GM12878 (cell line): ENCODE results near the gene IL33. TPM values are rescaled to one million over a fixed set of nuclear protein-coding genes. Genes with fewer than 3 reads are reported as not detected.

Experiments used
- ATAC-seq: fragments of 200-7000 bp; cut with Tn5 transposase; 3 replicates; pipeline ENCODE4 v1.9.1; 2020; ENCODE audit warnings: mild to moderate bottlenecking, moderate library complexity
- BruUV-seq: library from RNA; stranded (reverse); fragments of 400-500 nt; replicated peaks from 2 replicates; lab custom pipeline; 2021; lab: Mats Ljungman, UMichigan
- CTCF ChIA-PET: fragments of 300-600 bp; sonication (Branson Sonifier 250); formaldehyde crosslinking; extraction: SDS; loops from one replicate; lab custom pipeline; 2021; ENCODE audit warnings: inconsistent platforms; lab: Yijun Ruan, JAX
- POLR2A ChIA-PET: fragments of 350-600 bp; formaldehyde crosslinking; extraction: SDS; loops from one replicate; lab custom pipeline; 2021; ENCODE audit warnings: inconsistent platforms; lab: Charles Lee
- RAD21 ChIA-PET: fragments of 300-600 bp; sonication (Branson Sonifier 250); formaldehyde crosslinking; loops from one replicate; lab custom pipeline; 2023; ENCODE audit warnings: antibody characterized with exemption; ENCODE audit not compliant: unreplicated experiment; lab: Charles Lee
- SMC1A ChIA-PET: fragments of 300-600 bp; sonication (Branson Sonifier 250); formaldehyde crosslinking; loops from one replicate; lab custom pipeline; 2023; ENCODE audit not compliant: unreplicated experiment, uncharacterized antibody; lab: Charles Lee
- DNase-seq: peaks from one replicate; pipeline ENCODE4 v3.0.0-alpha.2; 2011; ENCODE audit warnings: low read depth, low spot score
- FAIRE-seq: peaks from 3 replicates; lab custom pipeline; 2011; peaks lifted over from hg19 to GRCh38; lab: Jason Lieb, UNC
- H2AFZ ChIP-seq: 2 replicates; pipeline ENCODE4 v1.6.0; 2011; ENCODE audit warnings: low read depth, low read length, control low read depth; ENCODE audit not compliant: control insufficient read depth
- H3K27ac ChIP-seq: 2 replicates; pipeline ENCODE4 v1.5.1; 2011; ENCODE audit warnings: control low read depth; ENCODE audit not compliant: control insufficient read depth, insufficient read depth
- H3K27me3 ChIP-seq, 2 experiments: replicated peaks in 1 of 2; 2 replicates each; pipeline versions ENCODE4 v1.6.0 to v1.6.1; 2011; ENCODE audit warnings: low read length in 1 of 2; ENCODE audit not compliant: control insufficient read depth in 2 of 2, insufficient read depth in 2 of 2
- H3K36me3 ChIP-seq, 2 experiments: 2 replicates each; pipeline ENCODE4 v1.5.1; 2011; ENCODE audit warnings: low read length in 1 of 2; ENCODE audit not compliant: control insufficient read depth in 2 of 2, insufficient read depth in 2 of 2
- H3K4me1 ChIP-seq: 2 replicates; pipeline ENCODE4 v1.6.1; 2011; ENCODE audit warnings: mild to moderate bottlenecking, low read length, moderate library complexity, mixed read lengths; ENCODE audit not compliant: control insufficient read depth, insufficient read depth
- H3K4me2 ChIP-seq: 2 replicates; pipeline ENCODE4 v1.6.0; 2011; ENCODE audit warnings: control low read depth; ENCODE audit not compliant: control insufficient read depth, insufficient read depth
- H3K4me3 ChIP-seq: fragments of 200-600 bp; sonication (generic); 2 replicates; pipeline ENCODE4 v1.5.1; 2016
- H3K79me2 ChIP-seq: 2 replicates; pipeline ENCODE4 v1.6.0; 2011; ENCODE audit warnings: low read length; ENCODE audit not compliant: control insufficient read depth, insufficient read depth
- H3K9ac ChIP-seq: 2 replicates; pipeline ENCODE4 v1.8.0; 2011; ENCODE audit warnings: low read length, control low read depth, mixed read lengths; ENCODE audit not compliant: control insufficient read depth, insufficient read depth
- H3K9me3 ChIP-seq: replicated peaks from 3 replicates; pipeline ENCODE4 v1.5.1; 2011; ENCODE audit warnings: mild to moderate bottlenecking, low read length; ENCODE audit not compliant: control insufficient read depth, insufficient read depth
- H4K20me1 ChIP-seq: 2 replicates; pipeline ENCODE4 v1.6.0; 2011; ENCODE audit not compliant: control insufficient read depth, insufficient read depth
- BCL11A ChIP-seq: IDR thresholded peaks from 2 replicates; pipeline ENCODE4 v1.6.1; 2011; ENCODE audit warnings: low read depth, low read length
- PAX5 ChIP-seq: IDR thresholded peaks from 2 replicates; pipeline ENCODE4 v1.6.1; 2011; ENCODE audit warnings: low read depth, low read length, borderline replicate concordance
- POLR2AphosphoS2 ChIP-seq: IDR thresholded peaks from 2 replicates; pipeline ENCODE4 v1.6.1; 2011; ENCODE audit warnings: low read depth, mild to moderate bottlenecking, low read length, improper control_type of control experiment, moderate library complexity
- REST ChIP-seq: IDR thresholded peaks from 2 replicates; pipeline ENCODE4 v1.6.1; 2012; ENCODE audit warnings: mild to moderate bottlenecking, low read depth, low read length
- SMARCA5 ChIP-seq: fragments of 450-650 bp; IDR thresholded peaks from 2 replicates; pipeline ENCODE4 v1.6.1; 2017; ENCODE audit warnings: mild to moderate bottlenecking
- SUZ12 ChIP-seq: fragments of 200-600 bp; sonication (generic); IDR thresholded peaks from one replicate; pipeline ENCODE4 v1.6.1; 2018; ENCODE audit warnings: antibody characterized with exemption, mild to moderate bottlenecking; ENCODE audit not compliant: unreplicated experiment
- TCF7 ChIP-seq: IDR thresholded peaks from 2 replicates; pipeline ENCODE4 v1.6.1; 2014; ENCODE audit warnings: antibody characterized with exemption, borderline replicate concordance
- ZSCAN29 ChIP-seq: fragments of 450-650 bp; IDR thresholded peaks from 2 replicates; pipeline ENCODE4 v1.6.1; 2017; ENCODE audit warnings: mild to moderate bottlenecking, moderate library complexity
- in situ Hi-C: fragments of 300-500 bp; cut with MboI; formaldehyde crosslinking; loops from 9 replicates; pipeline ENCODE4 v1.14.3; 2018; ENCODE audit warnings: mixed read lengths
- intact Hi-C: fragments of 100-400 bp; cut with micrococcal nuclease; formaldehyde crosslinking; loops from one replicate; pipeline ENCODE4 v1.14.2; 2022; ENCODE audit not compliant: unreplicated experiment
- polyA plus RNA-seq, 11 experiments: library from polyadenylated mRNA; depleted of rRNA in 4 of 11; unstranded in 6 of 11; stranded (reverse) in 5 of 11; fragments of >200 nt; fragmentation: Nextera tagmentation in 4 of 11; fragmentation: Illumina TruSeq in 1 of 11; extraction: Ambion mirVana in 4 of 11; extraction: Trizol in 1 of 11; gene quantifications; 1 replicate in 1 of 11; 2 replicates in 10 of 11; pipeline versions ENCODE4 v1.2.1 to v1.2.3, GENCODE V29; 2011 to 2016; ENCODE audit warnings: inconsistent platforms in 2 of 11, missing spikeins in 2 of 11, low read depth in 1 of 11
- total RNA-seq, 4 experiments: library from RNA; depleted of rRNA in 3 of 4; stranded (reverse); fragments of >200 nt in 3 of 4; fragmentation: Illumina TruSeq in 1 of 4; extraction: Trizol in 1 of 4; gene quantifications; 2 replicates each; pipeline versions ENCODE4 v1.2.1 to v1.2.3, GENCODE V29; 2013 to 2021

IL33 gene
- total and polyA plus RNA-seq, 10 of the 15 experiments (the other 5 are each of a cell fraction or from before 2014, with no cell fraction given), result not detected

- Histone ChIP-seq H3K27me3 (no peaks in the 10 kb centered on the region), H3K79me2 (no peaks in the 10 kb centered on the region), H3K4me2 (no peak overlapping the region), H3K27ac (peak overlapping the region; percentile 21; the same call in 1 of the 2 replicates), H3K36me3 (no peaks in the 10 kb centered on the region), H3K9ac (no peak overlapping the region), H3K4me3 (no peak overlapping the region), H3K9me3 (no peaks in the 10 kb centered on the region; the same call in 1 of the 3 replicates), H3K4me1 (peaks cover 33% of the 10 kb centered on the region), H4K20me1 (no peaks in the 10 kb centered on the region), H2AFZ (no peak overlapping the region)
- intact Hi-C loops, result loop anchor here (5.0 kb wide), 1 partner anchor 130 kb away; no protein-coding TSS in a partner anchor
- SMC1A ChIA-PET, result interaction anchor here (0.9 to 1.5 kb wide), 4 partner anchors 17 to 119 kb away, joined by 3 to 5 read pairs (median 4); no protein-coding TSS in a partner anchor
- no peak for FAIRE-seq
- no TSS peak for BruUV-seq
- TF ChIP-seq POLR2AphosphoS2, result no peak
- TF ChIP-seq PAX5, result no peak
- TF ChIP-seq SUZ12, result no peak
- TF ChIP-seq ZSCAN29, result no peak
- TF ChIP-seq REST, result peak; percentile 62; the same call in 1 of the 2 replicates
- TF ChIP-seq SMARCA5, result no peak
- TF ChIP-seq BCL11A, result no peak
- TF ChIP-seq TCF7, result no peak
- no peak for DNase-seq
- in situ Hi-C loops, result no loop called here
- ATAC-seq, result no peak
- CTCF ChIA-PET, result no interaction called here
- POLR2A ChIA-PET, result interaction anchor here (0.6 kb wide), 1 partner anchor 168 kb away, joined by 3 read pairs; no protein-coding TSS in a partner anchor
- RAD21 ChIA-PET, result interaction anchor here (1.5 kb wide), 1 partner anchor 11 kb away, joined by 4 read pairs; no protein-coding TSS in a partner anchor
These were observed 28.3 kb upstream of the IL33 start for GRCh38 chr9:6187272-6187671.
